GM18499 (cell line): ENCODE results near the gene SSTR4.
"Not testable (repeated sequence)": the region's sequence is repeated elsewhere in the genome, so short reads cannot be mapped to it uniquely, and the experiment has no call there.

Experiments used
- ATAC-seq: cut with Tn5 transposase; IDR thresholded peaks from one replicate; pipeline ENCODE4 v1.9.1; 2021; ENCODE audit warnings: moderate number of reproducible peaks; ENCODE audit not compliant: insufficient read depth, unreplicated experiment

The SSTR4 gene

GRCh38 chr20:23034721-23035671 lies at the start of gene SSTR4:
TSS of gene SSTR4 (plus strand) at chr20:23035312. CDS start at chr20:23035484, 172 bp downstream.
- ATAC-seq, result no peak

- ATAC-seq, result no peak
These were observed 48.5 kb upstream of the SSTR4 start for GRCh38 chr20:22986601-22987000.

GRCh38 chr20:22991424-22991823 lies 43.7 kb upstream of the SSTR4 start:
- ATAC-seq, result not testable (repeated sequence)

- no peak for ATAC-seq
These were observed 41.3 kb upstream of the SSTR4 start for GRCh38 chr20:22993823-22994222.

- ATAC-seq, result no peak
These were observed 39.2 kb upstream of the SSTR4 start for GRCh38 chr20:22995923-22996322.

GRCh38 chr20:22998476-22998875 lies 36.6 kb upstream of the SSTR4 start:
- ATAC-seq, result no peak

- no peak for ATAC-seq
These were observed 35.4 kb upstream of the SSTR4 start for GRCh38 chr20:22999756-23000155.

GRCh38 chr20:23000232-23000947 lies 34.7 kb upstream of the SSTR4 start:
- ATAC-seq, result no peak

GRCh38 chr20:23002276-23002675 lies 32.8 kb upstream of the SSTR4 start:
- no peak for ATAC-seq

GRCh38 chr20:23003077-23003635 lies 32.0 kb upstream of the SSTR4 start:
- no peak for ATAC-seq

GRCh38 chr20:23003881-23004460 lies 31.1 kb upstream of the SSTR4 start:
- no peak for ATAC-seq

- ATAC-seq, result no peak
These were observed 29.3 kb upstream of the SSTR4 start for GRCh38 chr20:23005776-23006175.

- ATAC-seq, result no peak
These were observed 27.6 kb upstream of the SSTR4 start for GRCh38 chr20:23007462-23007861.

- no peak for ATAC-seq
These were observed 27.0 kb upstream of the SSTR4 start for GRCh38 chr20:23007886-23008655.

- ATAC-seq, result no peak
These were observed 26.4 kb upstream of the SSTR4 start for GRCh38 chr20:23008667-23009066.

- no peak for ATAC-seq
These were observed 25.5 kb upstream of the SSTR4 start for GRCh38 chr20:23009636-23010035.

- no peak for ATAC-seq
These were observed 25.0 kb upstream of the SSTR4 start for GRCh38 chr20:23010096-23010495.

- ATAC-seq, result no peak
These were observed 23.9 kb upstream of the SSTR4 start for GRCh38 chr20:23011008-23011721.

- no peak for ATAC-seq
These were observed 21.7 kb upstream of the SSTR4 start for GRCh38 chr20:23013429-23013828.
